K562 (cell line): ENCODE measurements around the gene CRYBA1. TPM values are rescaled to one million over a fixed set of nuclear protein-coding genes. Genes with fewer than 3 reads are reported as not detected.

ENCODE experiments used
- AFF1 ChIP-seq, 2 experiments: fragments of 450-650 bp; IDR thresholded peaks; 2 replicates each; pipeline ENCODE4 v1.6.1; 2018; ENCODE audit warnings: mild to moderate bottlenecking in 2 of 2, low read depth in 1 of 2; ENCODE audit not compliant: partially characterized antibody in 2 of 2
- BRD9 ChIP-seq: fragments of 450-650 bp; IDR thresholded peaks from 2 replicates; pipeline ENCODE4 v1.6.1; 2018; ENCODE audit warnings: low read depth; ENCODE audit not compliant: partially characterized antibody
- CBFA2T2 ChIP-seq: fragments of 450-650 bp; conservative IDR thresholded peaks from 2 replicates; pipeline ENCODE4 v1.6.1; 2017; ENCODE audit warnings: mild to moderate bottlenecking
- CBX5 ChIP-seq: IDR thresholded peaks from 2 replicates; pipeline ENCODE4 v1.6.1; 2014; ENCODE audit warnings: low read depth, borderline replicate concordance
- ETV5 ChIP-seq: sonication (generic); formaldehyde crosslinking; IDR thresholded peaks from 2 replicates; pipeline ENCODE4 v1.4.0; 2020; ENCODE audit warnings: low read depth, mild to moderate bottlenecking, missing genetic modification reagents
- HDAC2 ChIP-seq: fragments of 450-650 bp; IDR thresholded peaks from 2 replicates; pipeline ENCODE4 v1.6.1; 2016; ENCODE audit warnings: mild to moderate bottlenecking
- HNRNPH1 ChIP-seq: fragments of 200-400 bp; formaldehyde crosslinking; optimal IDR thresholded peaks from 2 replicates; pipeline ENCODE3; 2017; ENCODE audit warnings: low read depth, mild to moderate bottlenecking, low read length, moderate library complexity
- LEF1 ChIP-seq: fragments of 450-650 bp; IDR thresholded peaks from 2 replicates; pipeline ENCODE4 v1.6.1; 2016; ENCODE audit warnings: mild to moderate bottlenecking
- NFE2L1 ChIP-seq: fragments of 450-650 bp; IDR thresholded peaks from 2 replicates; pipeline ENCODE4 v1.6.1; 2016; ENCODE audit warnings: missing genetic modification characterization, low read depth, mild to moderate bottlenecking, missing compliant biosample characterization, moderate library complexity, borderline replicate concordance
- POLR2A ChIP-seq: fragments of 450-650 bp; conservative IDR thresholded peaks from 2 replicates; pipeline ENCODE4 v1.6.1; 2016
- POLR2AphosphoS2 ChIP-seq: IDR thresholded peaks from 2 replicates; pipeline ENCODE4 v1.6.1; 2012; ENCODE audit warnings: low read length, improper control_type of control experiment
- POLR2AphosphoS5 ChIP-seq: IDR thresholded peaks from 2 replicates; pipeline ENCODE4 v1.6.1; 2011; ENCODE audit warnings: mild to moderate bottlenecking, low read depth, low read length, moderate library complexity; ENCODE audit not compliant: control insufficient read depth, insufficient read depth
- PRMT5 ChIP-seq: sonication (generic); formaldehyde crosslinking; IDR thresholded peaks from 2 replicates; pipeline ENCODE4 v1.5.0; 2020; ENCODE audit warnings: missing genetic modification reagents
- PYGO2 ChIP-seq: fragments of 450-650 bp; IDR thresholded peaks from 2 replicates; pipeline ENCODE4 v1.6.1; 2016; ENCODE audit warnings: mild to moderate bottlenecking, missing genetic modification characterization, moderate library complexity, missing compliant biosample characterization
- RHOXF2B ChIP-seq: fragments of 250-450 bp; sonication (Bioruptor Pico); conservative IDR thresholded peaks from 2 replicates; pipeline ENCODE4 v1.5.1; 2021
- SIN3B ChIP-seq: fragments of 450-650 bp; IDR thresholded peaks from 2 replicates; pipeline ENCODE4 v1.6.1; 2017; ENCODE audit warnings: low read depth, mild to moderate bottlenecking, moderate library complexity
- STAT5A ChIP-seq: IDR thresholded peaks from 2 replicates; pipeline ENCODE4 v1.6.1; 2012; ENCODE audit warnings: low read length, inconsistent platforms, borderline replicate concordance
- TEAD4 ChIP-seq, 2 experiments: sonication (generic) in 1 of 2; formaldehyde crosslinking in 1 of 2; IDR thresholded peaks; 2 replicates each; pipeline versions ENCODE4 v1.6.1 to v1.8.0; 2012 to 2022; ENCODE audit warnings: borderline replicate concordance in 1 of 2, inconsistent platforms in 1 of 2, low read length in 1 of 2, mild to moderate bottlenecking in 1 of 2, missing genetic modification reagents in 1 of 2
- ZNF146 ChIP-seq: IDR thresholded peaks from one replicate; pipeline ENCODE4 v1.6.1; 2018; ENCODE audit warnings: missing compliant biosample characterization; ENCODE audit not compliant: unreplicated experiment
- ZNF395 ChIP-seq: fragments of 200-800 bp; sonication (Bioruptor generic); IDR thresholded peaks from 2 replicates; pipeline ENCODE4 v1.6.1; 2017; ENCODE audit warnings: missing genetic modification characterization, missing compliant biosample characterization
- ZNF398 ChIP-seq: fragments of 250-450 bp; sonication (Bioruptor Pico); IDR thresholded peaks from 2 replicates; pipeline ENCODE4 v1.8.0; 2021; ENCODE audit warnings: moderate library complexity, mild to moderate bottlenecking, inconsistent platforms
- polyA plus RNA-seq, 8 experiments: library from polyadenylated mRNA; depleted of rRNA in 4 of 8; stranded (reverse) in 5 of 8; unstranded in 3 of 8; fragments of >200 nt; fragmentation: Nextera tagmentation in 2 of 8; fragmentation: Illumina TruSeq in 1 of 8; extraction: Ambion mirVana in 2 of 8; extraction: Trizol in 1 of 8; gene quantifications; 2 replicates each; pipeline versions ENCODE4 v1.2.1 to v1.2.3, GENCODE V29; 2011 to 2014; ENCODE audit warnings: inconsistent platforms in 1 of 8, missing spikeins in 1 of 8
- total RNA-seq, 7 experiments: library from RNA; depleted of rRNA in 6 of 7; stranded (reverse); fragments of >200 nt in 6 of 7; fragmentation: Illumina TruSeq in 2 of 7; extraction: Trizol in 2 of 7; gene quantifications; 2 replicates each; pipeline versions ENCODE4 v1.2.1 to v1.2.3, GENCODE V29; 2011 to 2021; ENCODE audit warnings: low replicate concordance in 1 of 7

The CRYBA1 gene
- total and polyA plus RNA-seq, 9 of the 15 experiments (the other 6 are each of a cell fraction or from before 2014, with no cell fraction given), result not detected

GRCh38 chr17:29293890-29294579 lies 47.4 kb downstream of the CRYBA1 start, which contains the start of gene NUFIP2 (continued):
- no peak for TF ChIP-seq ZNF398 (CRISPR knock-in tag)
- no peak; the same call in 1 of the 2 replicates for TF ChIP-seq ETV5 (CRISPR knock-in tag)
- no peak for TF ChIP-seq CBFA2T2
- peak; percentile 99 for TF ChIP-seq POLR2A
- TF ChIP-seq POLR2AphosphoS2, result peak; percentile 82; the same call in 1 of the 2 replicates
- TF ChIP-seq TEAD4 (IDR thresholded peaks at IDR 0.05; ENCODE audit: low read length), result peak; percentile 29; the same call in 1 of the 2 replicates
- TF ChIP-seq TEAD4 (CRISPR knock-in tag; IDR thresholded peaks at IDR 0.05; ENCODE audit: borderline replicate concordance), result no peak
- TF ChIP-seq PYGO2 (tag), result no peak
- 0 out of 2 replicates have a peak, but pooled peaks have one; percentile 51 for TF ChIP-seq ZNF395
- TF ChIP-seq STAT5A, result no peak
- TF ChIP-seq SIN3B, result no peak
- TF ChIP-seq HNRNPH1, result no peak
- TF ChIP-seq PRMT5 (CRISPR knock-in tag), result no peak
- no peak; the same call in 1 of the 2 replicates for TF ChIP-seq CBX5
- peak; percentile 38 to 81 for TF ChIP-seq AFF1 (IDR thresholded peaks at IDR 0.05; ENCODE audit: low read depth in 1 of 2, partially characterized antibody in 2 of 2)
- peak; percentile 40 for TF ChIP-seq ZNF146 (CRISPR knock-in tag)
- TF ChIP-seq LEF1, result no peak
- TF ChIP-seq NFE2L1, result no peak
- peak; percentile 62 for TF ChIP-seq BRD9
- TF ChIP-seq POLR2AphosphoS5, result peak; percentile 98
- peak; percentile 82; the same call in 1 of the 2 replicates for TF ChIP-seq HDAC2
- no peak for TF ChIP-seq RHOXF2B
